ENCODE results near the gene AMBN.
"Not testable (repeated sequence)": the region's sequence is repeated elsewhere in the genome, so short reads cannot be mapped to it uniquely, and the experiment has no call there.

AMBN gene

GRCh38 chr4:70608324-70608723 lies 16.3 kb downstream of the AMBN start:
- DNase-seq (ENCODE audit: low read depth): no peak

- DNase-seq (ENCODE audit: low read depth): no peak
Observed at GRCh38 chr4:70613306-70614183, 21.5 kb downstream of the AMBN start.

- DNase-seq (ENCODE audit: low read depth): no peak
Observed at GRCh38 chr4:70614184-70614555, 22.1 kb downstream of the AMBN start.

GRCh38 chr4:70619288-70619687 lies 27.2 kb downstream of the AMBN start:
- DNase-seq (ENCODE audit: low read depth): no peak

GRCh38 chr4:70619778-70620177 lies 27.7 kb downstream of the AMBN start:
- no peak for DNase-seq (ENCODE audit: low read depth)

DNA sequence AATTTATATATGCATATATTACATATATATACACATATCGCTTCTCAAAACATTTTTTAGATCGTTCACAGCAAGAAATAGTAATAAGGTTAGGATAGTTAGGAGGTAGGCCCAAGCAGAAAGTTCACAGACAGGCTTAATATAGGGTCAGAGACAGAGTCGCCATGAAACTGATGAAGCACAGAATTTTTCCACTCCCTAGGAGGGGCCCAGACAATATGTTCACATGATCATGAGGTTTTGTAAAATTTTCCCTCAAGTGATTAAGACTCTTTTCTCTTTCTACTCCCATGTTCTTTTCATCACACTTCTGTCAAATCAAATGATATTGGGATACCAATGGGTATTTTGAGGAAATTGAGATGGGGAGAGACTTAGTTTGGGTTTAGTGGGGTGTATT lies 31.3 kb downstream of the AMBN start:
- DNase-seq (ENCODE audit: low read depth): no peak

- no peak for DNase-seq (ENCODE audit: low read depth)
Observed at GRCh38 chr4:70624226-70624793, 32.3 kb downstream of the AMBN start.

DNA sequence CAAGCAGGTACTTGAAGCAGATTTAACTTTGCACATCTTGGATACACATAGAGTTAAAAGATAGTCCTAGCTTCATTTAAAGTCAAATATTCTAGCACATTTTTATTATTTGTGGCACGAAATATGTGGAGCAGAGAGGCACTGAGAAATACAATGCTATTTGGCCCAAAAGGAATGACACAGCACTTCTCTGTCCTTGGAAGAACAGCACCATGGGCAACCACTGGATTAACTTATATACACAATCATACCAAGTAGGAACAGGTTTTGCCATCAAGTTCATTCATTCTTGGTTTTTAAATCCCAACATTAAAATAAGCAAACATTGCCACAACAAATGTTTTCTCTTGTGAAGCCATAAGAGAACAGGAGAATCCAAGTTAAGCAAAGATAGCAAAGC lies 35.6 kb downstream of the AMBN start:
- no peak for DNase-seq (ENCODE audit: low read depth)

GRCh38 chr4:70628444-70628843 lies 36.4 kb downstream of the AMBN start, which contains the start of gene ENAM:
TSS of gene ENAM (plus strand) at chr4:70628744. CDS start at chr4:70629501, 757 bp downstream.
- DNase-seq (ENCODE audit: low read depth): no peak

- DNase-seq (ENCODE audit: low read depth): no peak
Observed at GRCh38 chr4:70629469-70630090, 37.5 kb downstream of the AMBN start.

- DNase-seq (ENCODE audit: low read depth): no peak
Observed at GRCh38 chr4:70630162-70630561, 38.1 kb downstream of the AMBN start.

DNA sequence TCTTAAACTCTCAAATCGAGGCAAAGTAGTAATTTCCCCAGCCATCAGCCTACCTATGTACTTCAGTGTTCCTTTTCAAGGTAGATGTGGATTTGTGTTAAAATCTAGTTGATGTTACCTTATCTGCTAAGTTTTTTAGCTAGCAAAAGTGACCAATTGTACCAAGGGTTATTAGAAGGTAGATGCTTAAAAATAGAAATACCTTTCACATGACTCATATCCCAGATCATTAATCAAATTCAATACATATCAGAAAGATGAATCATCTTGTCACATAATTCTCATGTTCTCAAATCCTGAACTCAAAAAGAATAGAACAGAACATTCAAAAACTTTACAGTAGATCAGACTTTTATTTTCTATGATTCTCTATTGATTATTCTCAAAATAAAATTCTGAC lies 40.0 kb downstream of the AMBN start:
- no peak for DNase-seq (ENCODE audit: low read depth)

- no peak for DNase-seq (ENCODE audit: low read depth)
Observed at GRCh38 chr4:70634482-70634881, 42.4 kb downstream of the AMBN start.

GRCh38 chr4:70637239-70637913 lies 45.3 kb downstream of the AMBN start:
- no peak for DNase-seq (ENCODE audit: low read depth)

- DNase-seq (ENCODE audit: low read depth): no peak
Observed at GRCh38 chr4:70640192-70640591, 48.1 kb downstream of the AMBN start.

- DNase-seq (ENCODE audit: low read depth): not testable (repeated sequence)
Observed at GRCh38 chr4:70650741-70651140, 58.7 kb downstream of the AMBN start.

DNA sequence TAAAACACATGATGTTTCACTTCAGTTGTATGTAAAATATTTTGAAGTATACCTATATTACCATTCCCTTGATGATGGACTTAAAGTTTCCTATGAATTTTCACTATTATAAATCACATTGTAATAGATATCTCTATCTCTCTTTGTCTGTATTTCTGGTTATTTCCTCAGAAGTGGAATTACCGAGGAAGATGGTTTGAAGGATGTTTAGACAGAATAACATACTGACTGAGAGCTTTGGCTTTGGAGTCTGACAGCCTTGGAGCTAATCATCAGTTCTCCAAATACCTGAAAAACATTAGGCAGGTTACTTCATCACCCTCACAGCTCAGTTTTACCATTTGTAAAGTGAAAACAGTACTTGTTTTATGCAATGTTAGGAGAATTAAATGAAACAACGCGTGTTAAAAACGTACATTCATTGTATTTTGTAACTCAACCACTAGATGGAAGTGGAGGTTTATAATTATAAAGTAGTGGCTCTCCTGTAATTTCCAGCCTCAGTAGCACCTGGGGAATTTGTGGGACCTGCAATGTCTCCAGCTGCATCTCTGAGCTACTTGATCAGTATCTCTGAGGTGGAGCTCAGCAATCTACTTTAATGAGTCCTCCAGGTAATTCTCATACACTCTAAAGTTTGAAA lies 59.9 kb downstream of the AMBN start:
- no peak for DNase-seq (ENCODE audit: low read depth)

GRCh38 chr4:70654605-70655011 lies 62.6 kb downstream of the AMBN start:
- DNase-seq (ENCODE audit: low read depth): no peak
